ENCODE data around the gene RBM24.

DNA sequence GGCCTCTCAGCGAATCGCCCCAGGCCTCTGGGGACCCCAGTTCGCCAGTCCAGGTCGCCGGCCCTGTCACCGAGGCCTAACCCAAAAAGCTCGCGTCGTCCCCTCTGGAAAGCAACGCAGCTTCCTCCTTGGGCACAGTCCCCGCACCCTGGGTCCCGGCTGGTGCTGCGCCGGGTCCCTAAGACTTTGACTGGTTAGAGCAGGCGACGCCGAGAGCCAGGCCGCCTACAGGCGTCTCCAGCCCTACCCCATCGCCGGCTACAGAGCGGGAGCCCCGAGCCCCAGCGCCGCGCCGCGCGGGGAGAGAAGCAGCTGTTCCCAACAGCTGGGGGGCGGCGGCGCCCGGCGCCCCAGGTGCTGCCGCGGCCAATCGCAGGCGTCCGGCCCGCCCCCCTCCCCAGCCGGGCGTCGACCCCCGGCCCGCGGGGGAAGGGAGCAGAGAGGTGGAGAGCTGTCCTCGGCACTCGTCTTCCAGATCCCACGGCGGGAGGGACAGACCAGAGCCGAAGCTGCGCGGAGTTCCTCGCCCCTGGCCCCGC, 540 bp upstream of the RBM24 start:
- TF ChIP-seq, protein P1, sequence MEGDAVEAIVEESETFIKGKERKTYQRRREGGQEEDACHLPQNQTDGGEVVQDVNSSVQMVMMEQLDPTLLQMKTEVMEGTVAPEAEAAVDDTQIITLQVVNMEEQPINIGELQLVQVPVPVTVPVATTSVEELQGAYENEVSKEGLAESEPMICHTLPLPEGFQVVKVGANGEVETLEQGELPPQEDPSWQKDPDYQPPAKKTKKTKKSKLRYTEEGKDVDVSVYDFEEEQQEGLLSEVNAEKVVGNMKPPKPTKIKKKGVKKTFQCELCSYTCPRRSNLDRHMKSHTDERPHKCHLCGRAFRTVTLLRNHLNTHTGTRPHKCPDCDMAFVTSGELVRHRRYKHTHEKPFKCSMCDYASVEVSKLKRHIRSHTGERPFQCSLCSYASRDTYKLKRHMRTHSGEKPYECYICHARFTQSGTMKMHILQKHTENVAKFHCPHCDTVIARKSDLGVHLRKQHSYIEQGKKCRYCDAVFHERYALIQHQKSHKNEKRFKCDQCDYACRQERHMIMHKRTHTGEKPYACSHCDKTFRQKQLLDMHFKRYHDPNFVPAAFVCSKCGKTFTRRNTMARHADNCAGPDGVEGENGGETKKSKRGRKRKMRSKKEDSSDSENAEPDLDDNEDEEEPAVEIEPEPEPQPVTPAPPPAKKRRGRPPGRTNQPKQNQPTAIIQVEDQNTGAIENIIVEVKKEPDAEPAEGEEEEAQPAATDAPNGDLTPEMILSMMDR (IDR thresholded peaks at IDR 0.05): no peak
- TF ChIP-seq POLR2A (IDR thresholded peaks at IDR 0.05): no peak
